ENCODE results near the gene MMRN2.
"Not testable (repeated sequence)": the region's sequence is repeated elsewhere in the genome, so short reads cannot be mapped to it uniquely, and the experiment has no call there.

The MMRN2 gene

GRCh38 chr10:86956195-86956847, 1.1 kb downstream of the MMRN2 start:
- intact Hi-C loops (cut with micrococcal nuclease): no loop called here
- H3K9me3 Mint-ChIP-seq: peaks cover 25% of the 10 kb centered on the region
- no peak overlapping the region for H3K4me3 Mint-ChIP-seq
- no peaks in the 10 kb centered on the region for H3K36me3 Mint-ChIP-seq (ENCODE audit: low read depth)
- peaks cover 9% of the 10 kb centered on the region for H3K27me3 Mint-ChIP-seq
- peaks cover 42% of the 10 kb centered on the region for H3K4me1 Mint-ChIP-seq (ENCODE audit: low read depth)
- no peak overlapping the region for H3K27ac Mint-ChIP-seq

- Mint-ChIP-seq H3K4me1 (ENCODE audit: low read depth) (peaks cover 38% of the 10 kb centered on the region), H3K36me3 (ENCODE audit: low read depth) (no peaks in the 10 kb centered on the region), H3K9me3 (peaks cover 25% of the 10 kb centered on the region), H3K27me3 (peaks cover 9% of the 10 kb centered on the region), H3K4me3 (no peak overlapping the region), H3K27ac (no peak overlapping the region)
- intact Hi-C loops (cut with micrococcal nuclease): no loop called here
Measured at GRCh38 chr10:86955501-86956194, 1.8 kb downstream of the MMRN2 start.

- intact Hi-C loops (cut with micrococcal nuclease): no loop called here
- Mint-ChIP-seq H3K27ac (no peak overlapping the region), H3K27me3 (peaks cover 9% of the 10 kb centered on the region), H3K36me3 (ENCODE audit: low read depth) (no peaks in the 10 kb centered on the region), H3K4me3 (no peak overlapping the region), H3K4me1 (ENCODE audit: low read depth) (peaks cover 33% of the 10 kb centered on the region), H3K9me3 (peaks cover 25% of the 10 kb centered on the region)
Measured at GRCh38 chr10:86954681-86955500, 2.5 kb downstream of the MMRN2 start.

GRCh38 chr10:86953747-86954680, 3.4 kb downstream of the MMRN2 start:
- H3K36me3 Mint-ChIP-seq (ENCODE audit: low read depth): no peaks in the 10 kb centered on the region
- peaks cover 4% of the 10 kb centered on the region for H3K27me3 Mint-ChIP-seq
- intact Hi-C loops (cut with micrococcal nuclease): no loop called here
- H3K27ac Mint-ChIP-seq: no peak overlapping the region
- H3K4me3 Mint-ChIP-seq: no peak overlapping the region
- H3K4me1 Mint-ChIP-seq (ENCODE audit: low read depth): peaks cover 25% of the 10 kb centered on the region
- H3K9me3 Mint-ChIP-seq: peaks cover 25% of the 10 kb centered on the region

- intact Hi-C loops (cut with micrococcal nuclease); H3K27me3 Mint-ChIP-seq; H3K4me3 Mint-ChIP-seq; H3K36me3 Mint-ChIP-seq (ENCODE audit: low read depth); H3K27ac Mint-ChIP-seq: not testable (repeated sequence)
- Mint-ChIP-seq H3K9me3 (peaks cover 25% of the 10 kb centered on the region), H3K4me1 (ENCODE audit: low read depth) (peaks cover 13% of the 10 kb centered on the region)
Measured at GRCh38 chr10:86952697-86953096, 4.7 kb downstream of the MMRN2 start.

- Mint-ChIP-seq H3K4me1 (ENCODE audit: low read depth) (peaks cover 8% of the 10 kb centered on the region), H3K27ac (no peak overlapping the region), H3K4me3 (no peak overlapping the region), H3K9me3 (peaks cover 25% of the 10 kb centered on the region), H3K27me3 (peaks cover 6% of the 10 kb centered on the region), H3K36me3 (ENCODE audit: low read depth) (no peaks in the 10 kb centered on the region)
- intact Hi-C loops (cut with micrococcal nuclease): no loop called here
Measured at GRCh38 chr10:86952106-86952505, 5.3 kb downstream of the MMRN2 start.

- no peaks in the 10 kb centered on the region for H3K36me3 Mint-ChIP-seq (ENCODE audit: low read depth)
- intact Hi-C loops (cut with micrococcal nuclease): no loop called here
- H3K27me3 Mint-ChIP-seq: peaks cover 12% of the 10 kb centered on the region
- H3K4me1 Mint-ChIP-seq (ENCODE audit: low read depth): peaks cover 5% of the 10 kb centered on the region
- peaks cover 25% of the 10 kb centered on the region for H3K9me3 Mint-ChIP-seq
- no peak overlapping the region for H3K27ac Mint-ChIP-seq
- H3K4me3 Mint-ChIP-seq: no peak overlapping the region
Measured at GRCh38 chr10:86951184-86951761, 6.1 kb downstream of the MMRN2 start.

GRCh38 chr10:86950349-86950748, 7.1 kb downstream of the MMRN2 start:
- H3K27ac Mint-ChIP-seq: no peak overlapping the region
- peaks cover 12% of the 10 kb centered on the region for H3K27me3 Mint-ChIP-seq
- H3K4me3 Mint-ChIP-seq: no peak overlapping the region
- peaks cover 25% of the 10 kb centered on the region for H3K9me3 Mint-ChIP-seq
- intact Hi-C loops (cut with micrococcal nuclease): no loop called here
- no peaks in the 10 kb centered on the region for H3K36me3 Mint-ChIP-seq (ENCODE audit: low read depth)
- H3K4me1 Mint-ChIP-seq (ENCODE audit: low read depth): no peaks in the 10 kb centered on the region

- H3K27ac Mint-ChIP-seq; intact Hi-C loops (cut with micrococcal nuclease); H3K36me3 Mint-ChIP-seq (ENCODE audit: low read depth); H3K4me1 Mint-ChIP-seq (ENCODE audit: low read depth); H3K4me3 Mint-ChIP-seq: not testable (repeated sequence)
- Mint-ChIP-seq H3K9me3 (peaks cover 13% of the 10 kb centered on the region), H3K27me3 (peaks cover 14% of the 10 kb centered on the region)
Measured at GRCh38 chr10:86947806-86948205, 9.6 kb downstream of the MMRN2 start.

GRCh38 chr10:86946213-86947155, 10.9 kb downstream of the MMRN2 start:
- intact Hi-C loops (cut with micrococcal nuclease): no loop called here
- H3K9me3 Mint-ChIP-seq: no peaks in the 10 kb centered on the region
- no peaks in the 10 kb centered on the region for H3K4me1 Mint-ChIP-seq (ENCODE audit: low read depth)
- H3K4me3 Mint-ChIP-seq: no peak overlapping the region
- H3K27ac Mint-ChIP-seq: no peak overlapping the region
- H3K36me3 Mint-ChIP-seq (ENCODE audit: low read depth): no peaks in the 10 kb centered on the region
- peaks cover 14% of the 10 kb centered on the region for H3K27me3 Mint-ChIP-seq

GRCh38 chr10:86945361-86946212, 11.8 kb downstream of the MMRN2 start:
- no peaks in the 10 kb centered on the region for H3K9me3 Mint-ChIP-seq
- H3K27me3 Mint-ChIP-seq: peaks cover 14% of the 10 kb centered on the region
- no peaks in the 10 kb centered on the region for H3K36me3 Mint-ChIP-seq (ENCODE audit: low read depth)
- no peaks in the 10 kb centered on the region for H3K4me1 Mint-ChIP-seq (ENCODE audit: low read depth)
- H3K4me3 Mint-ChIP-seq: no peak overlapping the region
- H3K27ac Mint-ChIP-seq: no peak overlapping the region
- intact Hi-C loops (cut with micrococcal nuclease): no loop called here

GRCh38 chr10:86944907-86945306, 12.5 kb downstream of the MMRN2 start:
- H3K4me3 Mint-ChIP-seq: no peak overlapping the region
- intact Hi-C loops (cut with micrococcal nuclease): no loop called here
- peaks cover 14% of the 10 kb centered on the region for H3K27me3 Mint-ChIP-seq
- no peaks in the 10 kb centered on the region for H3K36me3 Mint-ChIP-seq (ENCODE audit: low read depth)
- H3K27ac Mint-ChIP-seq: no peak overlapping the region
- no peaks in the 10 kb centered on the region for H3K9me3 Mint-ChIP-seq
- H3K4me1 Mint-ChIP-seq (ENCODE audit: low read depth): no peaks in the 10 kb centered on the region
